GM19324 (cell line): ENCODE results near the gene ZNF516.

Experiments
- ATAC-seq: cut with Tn5 transposase; IDR thresholded peaks from one replicate; pipeline ENCODE4 v1.9.1; 2021; ENCODE audit warnings: mild to moderate bottlenecking, moderate library complexity; ENCODE audit not compliant: unreplicated experiment, low FRiP score

ZNF516 gene

DNA sequence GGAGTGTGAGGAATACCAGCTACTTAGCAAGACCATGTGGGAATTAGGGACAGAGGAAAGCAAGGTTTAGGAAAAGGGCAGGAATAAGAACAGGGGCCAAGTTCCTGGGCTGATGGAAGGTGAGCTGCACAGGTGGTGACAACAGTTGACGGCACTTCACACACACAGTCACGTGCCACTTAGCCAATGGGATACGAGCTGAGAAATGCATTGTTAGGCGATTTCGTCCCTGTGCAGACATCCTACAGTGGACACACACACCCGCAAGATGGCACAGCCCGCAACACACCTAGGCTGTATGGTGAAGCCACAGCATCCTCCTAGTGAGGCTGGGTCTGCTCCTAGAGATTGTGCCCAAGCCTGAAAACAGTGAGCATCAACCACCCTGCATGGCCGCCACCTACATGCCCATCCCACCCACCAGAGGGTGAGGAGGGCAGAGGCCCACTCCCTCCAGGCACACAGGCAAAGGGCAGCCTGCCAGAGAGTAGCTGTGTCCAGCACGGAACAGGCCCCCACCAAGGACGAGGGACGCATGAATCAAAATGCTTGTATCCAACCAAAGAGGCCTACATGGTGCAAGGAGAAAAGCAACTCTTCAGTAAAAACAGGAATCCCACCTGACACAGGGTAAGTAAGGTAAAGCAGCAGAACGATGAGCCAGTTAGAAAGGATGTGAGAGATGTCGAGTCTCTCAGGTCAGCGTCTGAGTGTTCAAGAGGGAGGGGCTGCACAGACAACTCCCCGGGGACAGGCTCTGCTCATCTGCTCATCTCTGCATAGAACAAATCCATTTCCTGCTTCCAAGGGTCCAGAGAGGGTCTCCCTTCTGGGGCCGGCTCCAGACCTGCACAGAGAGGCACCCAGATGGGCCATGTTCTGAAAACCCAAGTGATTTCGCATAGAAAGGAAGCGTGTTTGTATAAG, 51.3 kb downstream of the ZNF516 start:
- ATAC-seq, result no peak

DNA sequence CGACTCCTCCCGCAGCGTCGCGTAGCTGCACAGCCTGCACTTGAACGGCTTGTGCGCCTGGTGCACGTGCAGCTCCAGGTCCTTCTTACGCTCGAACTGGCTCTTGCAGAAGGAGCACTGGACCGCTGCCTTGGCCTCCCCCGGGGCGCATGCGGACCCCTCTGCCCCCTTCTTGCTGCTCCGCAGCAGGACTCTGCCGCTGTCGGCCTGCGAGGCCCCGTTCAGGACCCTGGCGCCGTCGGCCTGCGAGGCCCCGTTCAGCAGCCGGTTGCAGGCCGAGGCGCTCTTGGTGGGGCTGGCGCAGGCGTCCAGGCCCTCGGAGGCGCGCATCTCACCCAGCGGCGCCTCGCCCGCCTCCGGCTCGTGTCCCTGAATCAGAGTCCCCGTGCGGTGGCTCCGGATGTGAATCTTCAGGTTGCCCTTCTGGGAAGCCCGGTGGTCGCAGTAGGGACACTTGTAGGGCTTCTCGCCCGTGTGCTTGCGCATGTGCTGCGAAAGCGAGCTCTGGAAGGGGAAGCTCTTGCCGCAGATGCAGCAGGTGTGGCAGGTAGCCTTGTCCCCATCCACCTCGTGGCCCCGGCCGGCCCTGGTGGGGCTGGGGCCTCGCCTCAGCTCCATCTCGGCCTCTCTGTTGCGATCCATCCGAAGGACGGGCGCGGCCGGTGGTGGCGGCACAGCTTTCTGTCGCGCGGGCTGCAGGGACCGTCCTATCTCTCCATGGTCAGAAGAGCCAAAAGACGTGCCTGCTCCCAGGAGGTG, 52.5 kb downstream of the ZNF516 start:
- ATAC-seq, result no peak

DNA sequence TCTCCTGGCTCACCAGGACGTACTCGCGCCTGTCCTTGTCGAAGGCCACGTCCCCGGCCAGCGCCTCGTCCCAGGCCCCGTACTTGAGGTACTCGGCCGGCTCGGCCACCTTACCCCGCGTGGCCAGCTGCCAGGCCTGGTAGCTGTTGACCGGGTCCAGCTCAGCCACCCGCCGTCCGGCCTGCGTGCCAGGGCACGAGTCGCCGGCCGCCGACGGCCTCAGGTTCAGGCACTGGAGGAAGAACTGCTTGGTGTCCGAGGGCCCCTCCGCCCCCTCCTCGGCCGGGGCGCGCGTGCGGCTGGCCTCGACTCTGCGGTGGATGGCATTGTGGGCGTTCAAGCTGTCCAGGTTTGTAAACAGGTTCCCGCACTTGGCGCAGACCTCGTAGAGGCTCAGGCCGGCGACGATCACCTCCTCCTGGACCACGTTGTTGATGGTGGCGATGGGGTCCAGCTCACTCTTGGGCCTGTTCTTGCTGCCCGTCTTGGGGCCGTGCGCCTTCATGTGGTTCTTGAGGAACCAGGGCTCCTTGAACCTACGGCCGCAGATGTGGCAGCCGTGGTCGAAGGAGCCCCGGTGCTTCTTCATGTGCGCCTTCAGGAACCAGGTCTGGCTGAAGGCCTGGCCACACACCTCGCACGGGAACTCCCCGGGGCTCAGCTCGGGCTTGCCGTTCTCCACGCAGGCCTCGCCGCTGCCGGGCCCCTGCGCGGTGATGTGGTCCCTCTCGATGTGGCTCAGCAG, 53.2 kb downstream of the ZNF516 start:
- no peak for ATAC-seq

DNA sequence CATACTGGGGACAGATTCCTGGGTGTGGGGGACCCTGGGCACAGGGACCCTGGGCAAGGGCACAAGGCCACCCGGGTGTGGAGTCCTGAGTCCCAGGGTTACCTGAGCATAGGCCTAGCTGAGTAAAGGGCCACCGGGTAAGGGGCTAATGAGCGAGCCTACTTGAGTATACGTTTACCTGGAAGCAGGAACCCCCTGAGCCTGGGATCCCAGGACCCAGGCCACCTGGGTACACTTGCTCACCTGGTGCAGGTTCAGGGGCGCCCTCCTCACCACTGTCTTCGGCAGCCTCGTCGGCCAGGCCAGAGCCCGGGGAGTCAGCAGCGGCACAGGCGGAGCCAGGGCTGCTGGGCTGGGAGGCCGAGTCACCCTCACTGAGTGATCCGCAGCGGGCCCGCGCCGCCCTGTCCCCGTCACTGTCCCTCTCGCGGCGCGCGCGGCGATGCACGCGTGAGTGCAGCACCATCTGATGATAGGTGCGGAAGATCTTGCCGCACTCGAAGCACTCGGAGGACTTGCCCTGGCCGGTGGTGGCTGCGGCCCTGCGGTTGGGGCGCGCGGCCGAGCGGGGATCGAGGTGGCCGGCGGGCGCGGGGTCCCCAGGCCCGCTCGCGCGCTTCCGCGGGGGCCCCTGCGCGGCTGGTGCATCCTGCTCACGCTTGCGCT, 53.9 kb downstream of the ZNF516 start:
- ATAC-seq, result no peak

DNA sequence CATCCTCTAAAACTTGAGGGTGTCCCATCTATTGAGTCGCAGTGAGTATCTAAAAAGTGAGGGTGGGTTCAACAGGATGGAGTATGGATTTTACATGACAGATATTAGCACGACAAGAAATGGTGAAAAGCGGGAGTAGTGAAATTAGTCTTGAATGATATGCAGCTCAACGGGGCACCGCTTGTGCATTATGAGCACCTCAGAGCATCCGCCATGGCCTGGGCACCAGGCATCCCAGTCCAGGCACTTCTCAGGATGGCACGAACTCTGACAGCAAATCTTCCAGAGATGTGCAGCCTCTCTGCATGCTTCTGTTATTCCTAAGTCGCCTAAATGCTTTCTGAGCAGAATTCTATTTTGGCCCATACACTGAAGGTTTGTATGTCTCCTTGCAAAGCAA, 57.1 kb downstream of the ZNF516 start:
- no peak for ATAC-seq

DNA sequence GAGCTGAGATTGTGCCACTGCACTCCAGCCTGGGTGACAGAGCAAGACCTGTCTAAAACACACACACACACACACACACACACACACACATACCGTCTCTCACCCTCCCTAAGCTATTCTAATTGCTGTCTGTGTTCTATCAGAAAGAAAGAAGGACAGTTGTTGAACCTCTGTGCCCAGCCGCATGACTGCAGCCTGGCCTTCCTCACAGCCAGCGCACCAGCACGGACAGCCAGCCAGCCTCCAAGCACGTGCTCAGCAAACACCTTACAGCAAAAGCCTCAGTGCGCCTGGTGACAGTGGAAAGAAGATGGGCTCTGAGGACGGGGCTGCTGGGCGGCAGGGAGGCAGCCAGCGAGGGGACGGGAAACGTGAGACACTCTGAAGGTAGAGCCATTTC, 58.0 kb downstream of the ZNF516 start:
- ATAC-seq, result no peak

DNA sequence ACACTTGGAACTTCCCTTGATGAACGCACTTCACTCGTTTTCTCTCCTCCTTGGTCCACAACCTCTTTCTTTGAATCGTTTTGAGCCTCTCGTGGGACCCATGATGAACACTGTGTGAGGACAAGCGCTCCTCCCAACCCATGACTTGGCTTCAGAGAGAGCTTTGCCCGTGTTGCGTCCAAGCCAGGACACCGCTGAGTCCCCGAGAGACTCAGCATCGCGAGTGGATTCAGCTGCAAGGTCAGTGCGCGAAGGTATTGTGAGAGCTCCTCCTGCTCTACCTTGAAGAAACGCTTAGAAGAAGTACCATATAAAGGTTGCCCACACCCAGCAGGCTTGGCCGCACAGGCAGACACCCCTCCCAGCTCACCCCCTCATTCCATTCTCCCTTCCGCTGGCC, 58.7 kb downstream of the ZNF516 start:
- ATAC-seq, result no peak

DNA sequence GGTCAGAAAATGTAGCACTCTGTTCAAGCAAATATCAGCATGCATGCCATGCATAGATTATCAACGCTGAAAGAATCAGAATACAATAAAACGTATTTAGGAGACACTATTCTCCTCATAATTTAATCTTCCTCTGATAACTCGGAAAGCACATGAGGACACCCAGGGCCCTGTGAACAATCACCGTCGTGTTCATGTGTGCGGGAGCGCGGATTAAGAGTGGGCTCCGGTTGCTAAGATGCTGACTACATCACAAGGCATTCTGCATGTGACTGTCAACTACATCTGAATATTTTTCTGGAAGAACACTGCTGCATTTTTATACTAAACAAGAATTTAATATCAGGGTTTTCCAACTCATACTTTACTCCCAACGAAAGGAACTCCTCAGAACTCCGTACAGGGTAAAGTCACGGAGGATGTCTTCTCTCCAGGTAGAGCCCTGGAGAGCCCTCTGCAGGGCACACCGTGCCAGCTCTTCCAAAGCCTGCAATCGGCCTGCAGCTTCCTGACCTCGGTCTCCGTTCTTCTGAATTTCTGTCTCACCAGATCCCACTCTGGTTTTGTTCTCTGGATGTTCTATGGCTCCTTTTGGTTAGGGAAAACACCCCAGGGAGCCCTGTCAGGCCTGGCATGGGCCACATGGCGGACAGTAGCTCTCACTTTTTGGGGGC, 59.6 kb downstream of the ZNF516 start:
- no peak for ATAC-seq

DNA sequence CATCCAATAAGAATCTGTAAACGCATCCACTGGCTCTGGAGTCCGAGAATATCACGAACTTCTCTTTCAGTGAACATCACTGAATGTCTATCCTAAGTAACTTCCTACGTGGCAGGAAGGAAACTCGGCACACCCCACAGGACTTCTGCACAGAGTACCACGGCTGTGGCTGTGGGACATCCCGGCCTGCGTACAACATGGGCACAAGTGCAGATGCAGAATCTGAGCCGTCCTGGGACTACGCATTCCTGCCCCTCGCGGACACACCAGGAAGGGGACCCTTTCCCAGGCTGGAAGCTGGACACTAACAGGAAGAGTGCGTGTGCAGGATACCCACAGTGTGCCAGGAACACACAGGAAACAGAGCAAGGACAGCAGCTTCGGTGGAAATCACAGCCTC, 60.6 kb downstream of the ZNF516 start:
- no peak for ATAC-seq

DNA sequence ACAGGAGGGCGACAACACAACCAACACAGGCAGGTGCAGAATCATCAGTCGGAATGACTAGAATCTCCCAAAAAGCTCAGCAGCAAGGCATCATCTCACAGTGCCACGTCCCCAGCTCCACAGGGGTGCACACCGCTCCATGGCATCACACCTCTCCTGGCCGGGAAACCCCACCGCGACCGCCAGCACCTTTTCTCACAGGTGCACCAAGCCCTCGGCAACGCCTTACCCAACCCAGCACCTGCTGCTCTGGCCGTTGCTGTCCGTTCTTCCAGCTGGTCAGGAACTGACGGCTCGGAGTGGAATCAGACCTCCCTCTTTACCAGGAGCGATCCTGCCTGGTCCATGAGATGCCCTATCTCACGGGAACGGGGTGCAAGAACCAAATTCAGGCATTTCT, 61.3 kb downstream of the ZNF516 start:
- no peak for ATAC-seq

DNA sequence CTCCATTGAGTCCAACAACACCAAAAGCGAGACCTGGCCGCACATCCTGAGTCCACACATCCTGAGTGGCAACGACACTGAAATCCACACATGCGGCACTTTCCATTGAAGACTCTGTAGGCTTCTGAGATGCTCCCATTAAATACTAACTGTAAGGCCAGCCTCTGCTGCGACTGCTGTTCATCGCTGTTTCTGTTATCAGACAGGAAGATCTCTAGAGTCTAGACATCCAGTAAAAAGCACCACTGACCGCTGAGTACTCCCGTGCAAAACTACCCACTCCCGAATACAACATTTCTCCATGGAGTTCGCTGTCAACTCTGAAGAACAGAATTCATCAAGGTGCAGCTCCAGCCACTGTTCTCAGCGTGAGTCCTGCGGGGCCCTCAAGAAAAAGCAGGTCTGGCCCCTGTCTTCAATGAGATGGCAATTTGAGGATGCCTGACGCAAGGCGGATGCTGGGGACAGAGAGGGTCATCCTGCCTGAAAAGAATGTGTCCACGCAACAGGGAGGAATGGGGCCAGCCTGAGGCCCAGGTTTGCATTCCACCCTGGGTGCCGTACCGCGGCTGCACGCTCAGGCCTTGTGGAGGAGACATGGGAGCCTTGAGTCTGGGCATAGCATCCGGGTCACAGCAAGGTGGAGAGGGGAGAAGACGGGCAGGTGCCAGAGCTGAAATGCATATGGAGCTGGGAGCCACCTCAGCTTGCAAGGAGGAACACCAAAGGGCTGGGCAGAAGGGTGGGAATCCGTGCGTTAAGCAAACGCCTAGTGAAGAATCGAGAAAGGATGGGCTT, 61.9 kb downstream of the ZNF516 start:
- no peak for ATAC-seq

DNA sequence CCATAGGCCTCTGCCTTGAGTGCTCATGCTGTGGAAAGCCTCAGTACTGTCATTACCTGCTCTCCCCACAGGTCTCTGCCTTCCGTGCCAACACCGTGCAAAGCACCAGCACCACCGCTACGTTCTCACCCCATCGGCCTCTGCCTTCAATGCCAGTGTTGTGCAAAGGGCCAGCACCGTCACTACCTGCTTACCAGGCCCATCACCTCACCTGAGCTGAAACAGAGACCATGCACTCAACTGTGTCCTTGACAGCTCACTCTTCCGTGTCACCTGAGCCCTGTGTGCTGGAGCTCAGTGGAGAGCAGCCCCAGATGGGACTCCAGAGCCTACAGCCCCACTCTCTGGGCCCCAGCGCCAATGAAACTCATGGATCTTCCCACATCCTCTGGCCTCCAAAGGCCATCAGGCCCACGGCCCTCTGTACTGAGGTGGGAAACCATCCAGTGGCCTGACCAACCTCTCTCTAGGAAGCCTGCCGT, 62.7 kb downstream of the ZNF516 start:
- no peak for ATAC-seq

DNA sequence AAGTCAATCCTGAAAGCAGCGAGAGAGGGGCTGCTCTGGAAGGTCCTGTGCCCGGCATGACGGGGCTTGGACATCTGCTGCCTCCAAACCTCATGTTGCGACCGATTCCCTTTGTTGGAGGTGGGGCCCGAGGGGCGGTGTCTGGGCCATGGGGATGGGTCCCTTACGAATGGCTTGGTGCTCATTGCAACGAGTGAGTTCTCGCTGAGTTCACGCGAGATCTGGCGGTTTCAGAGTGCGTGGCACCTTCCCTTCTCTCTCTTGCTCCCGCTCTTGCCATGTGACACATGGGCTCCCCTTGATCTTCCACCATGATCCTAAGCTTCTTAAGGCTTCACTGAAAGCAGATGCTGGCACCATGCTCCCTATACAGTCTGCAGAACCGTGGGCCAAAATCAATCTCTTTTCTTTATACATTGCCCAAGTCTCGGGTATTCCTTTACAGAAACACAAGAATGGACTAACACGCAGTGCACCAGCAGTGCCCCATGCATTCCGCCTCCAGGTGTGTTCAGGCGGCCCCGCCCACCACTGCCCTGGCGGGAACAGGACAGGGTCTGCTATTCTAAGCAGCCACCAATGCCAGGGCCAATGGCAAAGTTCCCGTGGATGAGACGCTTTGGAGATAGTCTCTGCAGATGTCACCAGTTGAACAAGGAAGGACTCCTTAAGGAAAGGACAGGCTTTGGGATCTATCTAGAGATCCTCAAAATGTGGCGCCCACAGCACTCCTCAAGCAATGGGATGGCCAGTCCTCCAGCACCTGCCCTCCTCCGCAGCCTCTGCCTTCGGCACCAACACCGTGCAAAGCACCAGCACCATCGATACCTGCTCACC, 63.4 kb downstream of the ZNF516 start:
- no peak for ATAC-seq

DNA sequence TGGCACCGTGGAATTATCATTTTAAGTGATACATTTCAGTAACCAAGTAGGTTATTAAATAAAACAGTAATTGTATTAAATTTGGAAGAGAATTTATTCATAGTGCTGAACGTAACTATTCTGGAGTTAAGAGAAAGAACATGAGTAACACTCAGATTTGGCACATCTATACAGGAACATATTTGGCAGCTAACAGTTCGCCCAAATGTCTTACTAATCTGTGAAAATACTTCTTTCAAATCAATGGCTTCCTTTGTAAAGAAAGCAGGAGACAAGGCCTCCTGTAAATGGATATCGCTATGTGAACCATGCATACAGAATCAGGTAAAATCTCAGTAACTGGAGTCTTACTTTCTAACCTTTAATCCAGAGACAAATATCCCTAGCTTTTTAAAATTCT, 64.4 kb downstream of the ZNF516 start:
- no peak for ATAC-seq

DNA sequence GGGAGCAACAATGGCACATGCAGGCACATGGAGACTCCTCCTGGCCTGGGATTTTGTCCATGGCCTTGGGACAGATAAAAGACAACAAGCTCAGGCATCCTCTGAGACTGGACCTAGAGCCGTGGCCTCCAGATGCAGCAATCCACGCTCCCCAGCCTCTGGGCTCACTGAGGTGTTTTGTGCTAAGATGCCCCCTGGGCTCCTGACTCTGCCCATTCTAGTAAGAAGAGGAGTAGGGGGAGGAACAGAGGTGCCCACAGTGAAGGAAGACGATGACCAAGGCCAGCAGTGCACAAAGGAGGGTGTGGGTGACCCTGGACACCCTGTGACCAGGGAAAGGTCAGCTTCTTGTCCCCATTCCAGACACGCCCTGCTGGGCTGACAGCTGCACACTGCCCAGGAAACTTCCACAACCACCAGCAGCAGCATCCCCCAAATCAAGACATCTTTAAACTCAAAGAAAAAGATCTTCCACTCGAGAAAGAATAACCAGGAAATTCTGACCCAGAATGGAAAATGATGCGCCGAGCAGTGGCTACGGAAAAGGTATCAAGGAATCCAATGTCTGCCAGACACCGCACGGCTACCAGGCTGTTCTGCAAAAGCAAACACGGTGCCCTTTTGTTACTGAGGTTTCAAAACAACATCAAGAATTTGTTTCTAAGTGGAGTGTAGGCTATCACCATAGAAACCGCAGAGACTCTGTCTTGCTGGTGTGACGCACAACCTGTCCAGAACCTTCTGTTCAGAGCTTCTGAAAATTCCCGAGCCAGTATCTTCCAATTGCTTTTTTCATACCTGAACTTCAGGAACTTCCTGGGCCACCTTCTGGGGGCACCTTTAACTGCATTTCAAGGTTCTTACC, 65.5 kb downstream of the ZNF516 start:
- ATAC-seq, result no peak

DNA sequence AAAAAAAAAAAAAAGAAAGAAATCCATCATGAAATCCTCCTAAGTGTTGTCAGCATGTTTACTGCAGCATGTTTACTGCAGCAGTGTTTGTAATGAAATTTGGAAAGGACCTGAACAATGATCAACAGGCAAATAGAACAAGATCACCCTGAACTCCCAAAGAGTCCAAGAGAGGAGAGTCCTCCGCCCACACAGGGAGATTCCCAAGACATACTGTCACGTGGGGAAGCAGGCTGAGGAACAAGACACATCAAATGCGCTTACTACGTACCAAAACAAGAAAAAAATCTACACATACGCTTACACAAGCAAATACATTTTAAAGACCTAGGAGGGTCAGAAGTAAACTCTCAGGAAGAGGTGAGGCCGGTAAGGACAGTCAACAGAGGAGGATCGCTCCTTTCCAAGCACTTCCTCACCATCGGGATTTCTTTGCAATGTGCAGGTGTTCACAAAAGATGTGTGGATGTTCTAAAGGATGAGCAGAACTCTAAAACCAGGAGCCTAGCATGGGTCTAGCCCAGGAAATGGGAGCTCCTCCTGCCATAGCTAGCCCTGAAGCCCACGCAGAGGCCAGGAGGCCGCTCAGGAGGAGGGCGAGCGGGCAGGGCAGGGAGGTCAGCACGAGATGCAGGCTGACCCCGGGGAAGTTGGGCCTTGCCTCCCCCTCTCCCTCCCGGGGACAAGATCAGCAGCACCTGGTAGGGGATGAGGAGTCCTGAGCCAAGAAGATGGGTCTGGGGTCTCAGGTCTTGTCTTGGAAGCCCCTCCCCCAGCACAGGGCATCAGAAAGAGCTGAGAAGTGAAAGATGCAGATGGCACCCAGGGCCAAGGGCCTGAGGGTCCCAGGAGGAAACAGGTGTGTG, 66.4 kb downstream of the ZNF516 start:
- no peak for ATAC-seq
